Sigmoid colon (tissue), 7 donors: ENCODE results near the gene FOLR2. TPM values are rescaled to one million over a fixed set of nuclear protein-coding genes. Genes with fewer than 3 reads are reported as not detected.

Experiments used
- DNase-seq: peaks from one replicate; pipeline ENCODE4 v3.0.0-alpha.2; 2019
- H3K27ac ChIP-seq, 4 donors: fragments of 200-600 bp; sonication (generic); one replicate each; pipeline ENCODE4 v1.5.1; 2016 to 2019; ENCODE audit warnings: mild to moderate bottlenecking in 1 of 4
- H3K27me3 ChIP-seq, 3 donors: fragments of 200-600 bp; sonication (generic); one replicate each; pipeline ENCODE4 v1.5.1; 2019; ENCODE audit warnings: mild to moderate bottlenecking in 1 of 3
- H3K36me3 ChIP-seq, 4 donors: fragments of 200-600 bp; sonication (generic); one replicate each; pipeline ENCODE4 v1.5.1; 2016 to 2019
- H3K4me1 ChIP-seq, 4 donors: fragments of 200-600 bp; sonication (generic); one replicate each; pipeline ENCODE4 v1.5.1; 2017 to 2019
- H3K4me3 ChIP-seq, 4 donors: fragments of 200-600 bp; sonication (generic); one replicate each; pipeline ENCODE4 v1.5.1; 2017 to 2019; ENCODE audit warnings: mild to moderate bottlenecking in 2 of 4, moderate library complexity in 1 of 4
- H3K9me3 ChIP-seq, 4 donors: fragments of 200-600 bp in 3 of 4; sonication (generic) in 3 of 4; one replicate each; pipeline versions ENCODE4 v1.5.1 to v1.6.1; 2013 to 2019
- CTCF ChIP-seq, 4 experiments: fragments of 450-650 bp in 3 of 4; fragments of 200-600 bp in 1 of 4; IDR thresholded peaks; one replicate each; pipeline ENCODE4 v1.5.1; 2016 to 2019; ENCODE audit warnings: antibody characterized with exemption in 4 of 4, mild to moderate bottlenecking in 3 of 4, moderate library complexity in 2 of 4
- EP300 ChIP-seq, 4 donors: sonication (generic); formaldehyde crosslinking; IDR thresholded peaks; one replicate each; pipeline ENCODE4 v1.6.1; 2017; ENCODE audit warnings: antibody characterized with exemption in 4 of 4
- POLR2A ChIP-seq, 2 donors: fragments of 450-650 bp; IDR thresholded peaks; one replicate each; pipeline ENCODE4 v1.6.1; 2016; ENCODE audit warnings: antibody characterized with exemption in 2 of 2, mild to moderate bottlenecking in 2 of 2, moderate library complexity in 2 of 2
- POLR2AphosphoS5 ChIP-seq, 4 donors: sonication (generic); formaldehyde crosslinking; IDR thresholded peaks; one replicate each; pipeline ENCODE4 v1.6.1; 2017; ENCODE audit warnings: antibody characterized with exemption in 4 of 4
- WGBS, 2 donors: extraction: QIAGEN DNeasy Blood & Tissue Kit; methylation state at CpG; one replicate each; pipeline ENCODE4 v1.1.7; 2013; 5-methylcytosine and 5-hydroxymethylcytosine counted together
- intact Hi-C: fragments of 100-400 bp; cut with DNase I; formaldehyde crosslinking; loops from one replicate; pipeline ENCODE4 v1.15.1; 2023
- polyA plus RNA-seq, 3 donors: library from polyadenylated mRNA; stranded (reverse); fragments of 200-250 nt; gene quantifications; one replicate each; pipeline ENCODE4 v1.2.3, GENCODE V29; 2013
- total RNA-seq, 4 donors: library from RNA; depleted of rRNA; stranded (reverse); fragments of >200 nt; gene quantifications; one replicate each; pipeline ENCODE4 v1.1.0, GENCODE V29; 2016
- donor health status: healthy with polysubstance abuse.
- donor health status: Bipolar disorder and iron deficiency.
- donor health status: healthy.

FOLR2 gene
- total and polyA plus RNA-seq, 7 donors = 14.1 to 61.7 (median 27.0) TPM

GRCh38 chr11:72237112-72237931, 20.7 kb downstream of the FOLR2 start:
- H3K36me3 ChIP-seq = peaks cover 26 to 56% (median 46%) of the 10 kb centered on the region in 4 donors
- TF ChIP-seq POLR2AphosphoS5 (IDR thresholded peaks at IDR 0.05) (no peak), POLR2A (IDR thresholded peaks at IDR 0.05) (no peak), EP300 (IDR thresholded peaks at IDR 0.05) (no peak), CTCF (IDR thresholded peaks at IDR 0.05) (no peak)
- DNase-seq = peak; percentile 63
- H3K9me3 ChIP-seq = no peaks in the 10 kb centered on the region
- peaks cover 0 to 22% (median 18%) of the 10 kb centered on the region in 3 donors for H3K27me3 ChIP-seq
- WGBS, 2 donors = 59 to 84% methylated on average over 22 of the region's 22 CpGs
- intact Hi-C loops = loop anchor here (5.0 to 10.0 kb wide), 3 partner anchors 53 to 390 kb away; partner anchors contain the start of gene CLPB
- H3K4me1 ChIP-seq = peaks cover 0 to 60% (median 59%) of the 10 kb centered on the region in 4 donors
- H3K27ac ChIP-seq = peak overlapping the region; percentile 77 to 81 (median 79)
- H3K4me3 ChIP-seq = no peak overlapping the region

GRCh38 chr11:72238040-72238450, 21.5 kb downstream of the FOLR2 start:
- intact Hi-C loops = loop anchor here (1.0 to 10.0 kb wide), 4 partner anchors 13 to 389 kb away; partner anchors contain the start of gene CLPB
- Histone ChIP-seq H3K9me3 (no peaks in the 10 kb centered on the region), H3K27me3 (peaks cover 5 to 29% (median 24%) of the 10 kb centered on the region in 3 donors), H3K4me3 (no peak overlapping the region), H3K4me1 (peaks cover 0 to 60% (median 59%) of the 10 kb centered on the region in 4 donors), H3K36me3 (peaks cover 19 to 49% (median 39%) of the 10 kb centered on the region in 4 donors), H3K27ac (peak overlapping the region; percentile 77 to 81 (median 79))
- DNase-seq = peak; percentile 90
- TF ChIP-seq CTCF (IDR thresholded peaks at IDR 0.05) = peak; percentile 69 to 78 (median 76)
- peak in 1 of 4 donors; percentile 13 for TF ChIP-seq POLR2AphosphoS5 (IDR thresholded peaks at IDR 0.05)
- TF ChIP-seq EP300 (IDR thresholded peaks at IDR 0.05) = no peak
- no peak for TF ChIP-seq POLR2A (IDR thresholded peaks at IDR 0.05)
- 15 to 57% methylated on average over 16 of the region's 16 CpGs for WGBS, 2 donors

- peak overlapping the region in 1 of 4 donors; percentile 47 for H3K4me3 ChIP-seq
Observed at GRCh38 chr11:72238492-72239312, 22.1 kb downstream of the FOLR2 start.

More at GRCh38 chr11:72238492-72239312, 22.1 kb downstream of the FOLR2 start:
- intact Hi-C loops = loop anchor here (1.0 to 10.0 kb wide), 4 partner anchors 13 to 389 kb away; partner anchors contain the start of gene CLPB
- 60 to 75% methylated on average over 28 of the region's 28 CpGs for WGBS, 2 donors
- H3K9me3 ChIP-seq = no peaks in the 10 kb centered on the region
- DNase-seq = peak; percentile 72
- peaks cover 0 to 64% (median 61%) of the 10 kb centered on the region in 4 donors for H3K4me1 ChIP-seq
- H3K27ac ChIP-seq = peak overlapping the region; percentile 77 to 81 (median 79)
- H3K27me3 ChIP-seq = peaks cover 12 to 35% (median 31%) of the 10 kb centered on the region in 3 donors
- H3K36me3 ChIP-seq = peaks cover 13 to 42% (median 33%) of the 10 kb centered on the region in 4 donors
- peak in 2 of 4 experiments; percentile 4 to 10 for TF ChIP-seq CTCF (IDR thresholded peaks at IDR 0.05)
- no peak for TF ChIP-seq POLR2AphosphoS5 (IDR thresholded peaks at IDR 0.05)
